Vagina (tissue), 2 donors: Measurements from ENCODE around the gene EHMT1. TPM values are rescaled to one million over a fixed set of nuclear protein-coding genes. Genes with fewer than 3 reads are reported as not detected.
"Not testable (repeated sequence)": the region's sequence is repeated elsewhere in the genome, so short reads cannot be mapped to it uniquely, and the experiment has no call there.

ENCODE experiments used
- DNase-seq, 2 donors: peaks; one replicate each; pipeline ENCODE4 v3.0.0-alpha.2; 2017; ENCODE audit errors: extremely low spot score in 2 of 2
- H3K27ac ChIP-seq: fragments of 200-600 bp; sonication (generic); one replicate; pipeline ENCODE4 v1.5.1; 2019
- H3K27me3 ChIP-seq: fragments of 200-600 bp; sonication (generic); one replicate; pipeline ENCODE4 v1.5.1; 2019
- H3K36me3 ChIP-seq, 2 donors: fragments of 200-600 bp; sonication (generic); one replicate each; pipeline ENCODE4 v1.5.1; 2017 to 2019
- H3K4me1 ChIP-seq: fragments of 200-600 bp; sonication (generic); one replicate; pipeline ENCODE4 v1.5.1; 2019
- H3K4me3 ChIP-seq, 2 donors: fragments of 200-600 bp; sonication (generic); 1 replicate in 1 of 2; 2 replicates in 1 of 2; pipeline ENCODE4 v1.5.1; 2016 to 2019
- H3K9me3 ChIP-seq: fragments of 200-600 bp; sonication (generic); one replicate; pipeline ENCODE4 v1.5.1; 2019
- POLR2A ChIP-seq, 2 donors: fragments of 450-650 bp; IDR thresholded peaks; one replicate each; pipeline ENCODE4 v1.6.1; 2017; ENCODE audit warnings: antibody characterized with exemption in 2 of 2, mild to moderate bottlenecking in 2 of 2, moderate library complexity in 2 of 2
- POLR2AphosphoS5 ChIP-seq, 2 donors: sonication (generic); formaldehyde crosslinking; IDR thresholded peaks; one replicate each; pipeline ENCODE4 v1.9.0; 2017; ENCODE audit warnings: antibody characterized with exemption in 2 of 2, mild to moderate bottlenecking in 2 of 2, low read depth in 1 of 2; ENCODE audit not compliant: insufficient read depth in 1 of 2
- intact Hi-C: fragments of 100-400 bp; cut with DNase I; formaldehyde crosslinking; loops from one replicate; pipeline ENCODE4 v1.15.1; 2023
- total RNA-seq: library from RNA; depleted of rRNA; stranded (reverse); fragments of >200 nt; gene quantifications from one replicate; pipeline ENCODE4 v1.2.3, GENCODE V29; 2016
- TF ChIP-seq, protein P1 (sequence below), 3 experiments: fragments of 450-650 bp in 2 of 3; fragments of 200-600 bp in 1 of 3; sonication (generic) in 1 of 3; IDR thresholded peaks; one replicate each; pipeline ENCODE4 v1.5.1; 2017 to 2019; ENCODE audit warnings: antibody characterized with exemption in 3 of 3, mild to moderate bottlenecking in 2 of 3, moderate library complexity in 2 of 3

EHMT1 gene
- total RNA-seq, 1 donor from 2014 or later = 65.8 TPM

DNA sequence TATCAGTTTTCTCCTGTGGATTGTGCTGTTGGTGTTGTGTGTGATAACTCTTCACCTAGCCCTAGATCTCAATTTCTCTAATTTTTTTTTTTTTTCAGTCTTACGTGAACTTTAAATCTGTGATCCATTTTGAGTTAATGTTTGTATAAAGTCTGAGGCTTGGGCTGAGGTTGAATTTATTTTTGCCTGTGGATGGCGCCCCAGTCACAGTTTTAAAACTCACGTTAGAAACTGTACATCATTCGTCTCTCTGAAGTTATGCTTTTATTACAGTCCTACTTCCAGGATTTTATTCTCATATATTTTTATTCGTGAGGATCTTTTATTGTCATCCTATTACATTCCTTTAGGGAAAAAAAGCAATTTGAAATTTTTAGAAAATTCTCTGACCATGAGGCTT lies 103.1 kb downstream of the EHMT1 start:
- Histone ChIP-seq H3K36me3 (peaks cover 0 to 25% of the 10 kb centered on the region in 2 donors), H3K4me3 (no peak overlapping the region), H3K27me3 (no peaks in the 10 kb centered on the region), H3K27ac (no peak overlapping the region), H3K4me1 (peaks cover 15% of the 10 kb centered on the region), H3K9me3 (no peaks in the 10 kb centered on the region)
- TF ChIP-seq, protein P1, sequence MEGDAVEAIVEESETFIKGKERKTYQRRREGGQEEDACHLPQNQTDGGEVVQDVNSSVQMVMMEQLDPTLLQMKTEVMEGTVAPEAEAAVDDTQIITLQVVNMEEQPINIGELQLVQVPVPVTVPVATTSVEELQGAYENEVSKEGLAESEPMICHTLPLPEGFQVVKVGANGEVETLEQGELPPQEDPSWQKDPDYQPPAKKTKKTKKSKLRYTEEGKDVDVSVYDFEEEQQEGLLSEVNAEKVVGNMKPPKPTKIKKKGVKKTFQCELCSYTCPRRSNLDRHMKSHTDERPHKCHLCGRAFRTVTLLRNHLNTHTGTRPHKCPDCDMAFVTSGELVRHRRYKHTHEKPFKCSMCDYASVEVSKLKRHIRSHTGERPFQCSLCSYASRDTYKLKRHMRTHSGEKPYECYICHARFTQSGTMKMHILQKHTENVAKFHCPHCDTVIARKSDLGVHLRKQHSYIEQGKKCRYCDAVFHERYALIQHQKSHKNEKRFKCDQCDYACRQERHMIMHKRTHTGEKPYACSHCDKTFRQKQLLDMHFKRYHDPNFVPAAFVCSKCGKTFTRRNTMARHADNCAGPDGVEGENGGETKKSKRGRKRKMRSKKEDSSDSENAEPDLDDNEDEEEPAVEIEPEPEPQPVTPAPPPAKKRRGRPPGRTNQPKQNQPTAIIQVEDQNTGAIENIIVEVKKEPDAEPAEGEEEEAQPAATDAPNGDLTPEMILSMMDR (IDR thresholded peaks at IDR 0.05) = no peak
- TF ChIP-seq POLR2A (IDR thresholded peaks at IDR 0.05) (no peak), POLR2AphosphoS5 (IDR thresholded peaks at IDR 0.05; ENCODE audit: insufficient read depth in 1 of 2, low read depth in 1 of 2) (no peak)
- DNase-seq = no peak
- intact Hi-C loops = no loop called here

DNA sequence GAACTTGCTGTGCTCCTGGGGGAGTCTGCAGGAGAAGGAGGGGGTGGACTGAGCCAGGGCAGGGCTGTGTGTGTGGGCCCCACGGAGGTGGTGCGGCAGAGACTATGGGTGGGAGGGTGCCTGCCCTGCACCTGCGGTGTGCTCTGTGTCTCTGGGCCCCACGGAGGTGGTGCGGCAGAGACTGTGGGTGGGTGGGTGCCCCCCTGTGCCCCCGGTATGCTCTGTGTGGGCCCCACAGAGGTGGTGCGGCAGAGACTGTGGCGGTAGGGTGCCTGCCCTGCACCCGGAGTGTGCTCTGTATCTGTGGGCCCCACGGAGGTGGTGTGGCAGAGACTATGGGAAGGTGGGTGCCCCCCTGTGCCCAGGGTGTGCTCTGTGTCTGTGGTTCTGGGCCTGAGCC lies 103.7 kb downstream of the EHMT1 start:
- no peak overlapping the region for H3K27ac ChIP-seq
- no peak for DNase-seq
- H3K36me3 ChIP-seq = peaks cover 0 to 20% of the 10 kb centered on the region in 2 donors
- no peak for TF ChIP-seq POLR2AphosphoS5 (IDR thresholded peaks at IDR 0.05; ENCODE audit: insufficient read depth in 1 of 2, low read depth in 1 of 2)
- H3K4me3 ChIP-seq = no peak overlapping the region
- intact Hi-C loops = no loop called here
- no peaks in the 10 kb centered on the region for H3K9me3 ChIP-seq
- H3K4me1 ChIP-seq = peaks cover 15% of the 10 kb centered on the region
- no peaks in the 10 kb centered on the region for H3K27me3 ChIP-seq

DNA sequence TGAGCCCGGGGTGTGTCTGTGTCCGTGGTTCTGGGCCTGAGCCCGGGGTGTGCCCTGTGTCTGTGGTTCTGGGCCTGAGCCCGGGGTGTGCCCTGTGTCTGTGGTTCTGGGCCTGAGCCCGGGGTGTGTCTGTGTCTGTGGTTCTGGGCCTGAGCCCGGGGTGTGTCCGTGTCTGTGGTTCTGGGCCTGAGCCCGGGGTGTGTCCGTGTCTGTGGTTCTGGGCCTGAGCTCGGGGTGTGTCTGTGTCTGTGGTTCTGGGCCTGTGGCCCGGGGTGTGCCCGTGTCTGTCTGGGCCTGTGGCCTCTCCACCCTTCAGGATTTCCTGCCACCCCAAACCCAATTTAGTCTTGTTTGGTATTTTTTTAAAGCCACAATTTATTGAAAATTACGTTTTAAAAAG lies 104.6 kb downstream of the EHMT1 start:
- DNase-seq, H3K9me3 ChIP-seq, H3K4me3 ChIP-seq, H3K27me3 ChIP-seq, intact Hi-C loops: not testable (repeated sequence)
- Histone ChIP-seq H3K36me3 (peaks cover 0 to 15% of the 10 kb centered on the region in 2 donors), H3K4me1 (peaks cover 15% of the 10 kb centered on the region), H3K27ac (peak overlapping the region; percentile 24)

DNA sequence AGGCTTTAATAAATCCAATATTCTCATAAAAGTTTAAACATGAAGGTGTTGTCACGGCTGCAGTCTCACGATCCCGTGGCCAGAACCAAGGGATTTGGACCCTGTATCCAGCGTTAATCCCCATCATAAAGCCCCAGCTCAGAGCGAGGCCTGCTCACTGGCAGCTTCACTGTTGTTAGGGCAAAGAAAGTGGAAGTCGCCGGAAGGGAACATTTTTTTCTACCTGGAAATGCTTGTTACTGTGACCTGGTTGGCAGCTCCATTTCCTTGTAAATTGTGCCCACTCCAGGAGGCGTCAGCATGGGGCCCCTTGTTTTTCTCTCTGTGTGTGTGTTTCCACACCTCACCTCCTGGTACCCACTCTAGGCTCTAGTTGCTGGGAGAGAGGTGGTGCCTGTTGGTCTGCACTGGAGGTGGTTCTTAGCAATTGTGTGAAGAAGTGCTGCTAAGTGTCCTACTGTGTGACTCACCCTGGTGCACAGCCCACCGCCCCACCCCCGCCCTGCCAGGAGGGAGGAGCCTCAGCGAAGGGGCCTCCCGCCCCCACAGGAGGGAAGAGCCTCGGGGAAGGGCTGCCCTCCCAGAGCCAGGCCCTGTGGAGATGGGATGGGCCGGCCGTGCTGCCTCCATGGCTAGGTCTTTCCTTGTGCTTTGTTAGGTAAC lies 105.1 kb downstream of the EHMT1 start:
- TF ChIP-seq POLR2A (IDR thresholded peaks at IDR 0.05) (no peak), POLR2AphosphoS5 (IDR thresholded peaks at IDR 0.05; ENCODE audit: insufficient read depth in 1 of 2, low read depth in 1 of 2) (no peak)
- TF ChIP-seq, protein P1 (IDR thresholded peaks at IDR 0.05) = no peak
- no peak for DNase-seq
- Histone ChIP-seq H3K36me3 (peaks cover 0 to 19% of the 10 kb centered on the region in 2 donors), H3K9me3 (no peaks in the 10 kb centered on the region), H3K27me3 (no peaks in the 10 kb centered on the region), H3K4me3 (no peak overlapping the region), H3K27ac (peak overlapping the region; percentile 24), H3K4me1 (peaks cover 15% of the 10 kb centered on the region)
- intact Hi-C loops = no loop called here

DNA sequence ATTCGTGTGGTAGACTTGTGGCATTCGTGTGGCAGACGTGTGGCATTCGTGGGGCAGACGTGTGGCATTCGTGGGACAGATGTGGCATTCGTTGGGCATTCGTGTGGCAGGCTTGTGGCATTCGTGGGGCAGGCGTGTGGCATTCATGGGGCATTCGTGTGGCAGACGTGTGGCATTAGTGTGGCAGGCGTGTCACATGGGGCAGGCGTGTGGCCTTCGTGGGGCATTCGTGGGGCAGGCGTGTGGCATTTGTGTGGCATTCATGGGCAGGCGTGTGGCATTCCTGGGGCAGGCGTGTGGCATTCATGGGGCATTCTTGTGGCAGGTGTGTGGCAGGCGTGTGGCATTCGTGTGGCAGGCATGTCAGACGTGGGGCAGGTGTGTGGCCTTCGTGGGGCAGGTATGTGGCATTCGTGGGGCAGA lies 106.0 kb downstream of the EHMT1 start:
- no peak overlapping the region for H3K27ac ChIP-seq
- H3K4me1 ChIP-seq = peaks cover 15% of the 10 kb centered on the region
- H3K27me3 ChIP-seq = no peaks in the 10 kb centered on the region
- peaks cover 0 to 21% of the 10 kb centered on the region in 2 donors for H3K36me3 ChIP-seq
- H3K4me3 ChIP-seq = no peak overlapping the region
- DNase-seq = no peak
- intact Hi-C loops = no loop called here
- H3K9me3 ChIP-seq = no peaks in the 10 kb centered on the region
- TF ChIP-seq, protein P1 (IDR thresholded peaks at IDR 0.05) = no peak
- TF ChIP-seq POLR2AphosphoS5 (IDR thresholded peaks at IDR 0.05; ENCODE audit: insufficient read depth in 1 of 2, low read depth in 1 of 2) = no peak
- no peak for TF ChIP-seq POLR2A (IDR thresholded peaks at IDR 0.05)

DNA sequence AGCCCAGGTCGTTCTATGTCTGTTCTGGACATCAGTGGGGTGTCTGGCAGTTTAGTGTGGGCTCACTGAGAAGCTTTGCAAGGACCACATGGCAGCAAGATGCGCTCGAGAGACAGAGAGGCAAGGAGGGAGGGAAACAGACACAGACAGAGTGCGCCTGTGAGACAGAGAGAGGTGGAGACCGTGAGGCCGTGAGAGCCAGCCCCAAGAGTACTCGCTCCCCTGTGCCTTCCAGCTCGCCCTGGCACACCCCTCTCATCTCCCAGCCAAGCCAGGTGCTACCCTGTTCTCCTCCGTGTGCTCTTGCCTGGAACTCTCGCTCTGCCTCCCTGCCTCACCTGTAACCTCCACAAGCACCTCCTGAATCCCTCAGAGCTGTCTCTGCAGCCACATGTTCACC lies 106.8 kb downstream of the EHMT1 start:
- DNase-seq = no peak
- Histone ChIP-seq H3K36me3 (peaks cover 0 to 13% of the 10 kb centered on the region in 2 donors), H3K4me3 (no peak overlapping the region), H3K9me3 (no peaks in the 10 kb centered on the region), H3K4me1 (peaks cover 15% of the 10 kb centered on the region), H3K27me3 (no peaks in the 10 kb centered on the region), H3K27ac (no peak overlapping the region)
- TF ChIP-seq, protein P1 (IDR thresholded peaks at IDR 0.05) = no peak
- TF ChIP-seq POLR2AphosphoS5 (IDR thresholded peaks at IDR 0.05; ENCODE audit: insufficient read depth in 1 of 2, low read depth in 1 of 2) = no peak
- no peak for TF ChIP-seq POLR2A (IDR thresholded peaks at IDR 0.05)
- intact Hi-C loops = no loop called here

DNA sequence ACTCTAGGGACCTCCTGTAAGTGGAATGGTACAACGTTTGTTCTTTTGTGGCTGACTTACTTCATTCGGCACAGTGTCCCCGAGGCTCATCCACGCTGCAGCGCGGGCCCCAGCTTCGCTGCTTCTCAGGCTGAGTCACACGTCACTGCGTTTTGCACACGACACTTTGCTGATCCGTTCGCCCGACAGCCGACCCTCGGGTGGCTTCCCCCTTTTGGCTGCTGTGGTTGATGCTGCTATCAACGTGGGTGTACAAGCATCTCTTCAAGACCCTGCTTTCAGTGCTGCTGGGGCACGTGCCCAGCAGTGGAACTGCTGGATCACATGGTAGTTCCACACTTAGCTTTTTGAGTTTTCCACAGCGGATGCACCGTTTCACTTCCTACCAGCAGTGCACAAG lies 107.5 kb downstream of the EHMT1 start:
- intact Hi-C loops = not testable (repeated sequence)

More for the DNA sequence above, 107.5 kb downstream of the EHMT1 start:
- H3K4me3 ChIP-seq, H3K36me3 ChIP-seq, DNase-seq, H3K9me3 ChIP-seq, H3K27me3 ChIP-seq, H3K27ac ChIP-seq: not testable (repeated sequence)
- H3K4me1 ChIP-seq = peaks cover 15% of the 10 kb centered on the region
